Liver (tissue), 9 donors: ENCODE results near the gene HEATR5B. TPM values are rescaled to one million over a fixed set of nuclear protein-coding genes. Genes with fewer than 3 reads are reported as not detected.

ENCODE experiments used
- DNase-seq: peaks from one replicate; pipeline ENCODE4 v3.0.0-alpha.2; 2017; ENCODE audit warnings: low spot score
- H3K27ac ChIP-seq, 2 donors: one replicate each; pipeline ENCODE4 v1.7.0; 2013; ENCODE audit warnings: inconsistent platforms in 2 of 2, low read length in 2 of 2, control low read depth in 1 of 2, low read depth in 1 of 2, mild to moderate bottlenecking in 1 of 2
- H3K27me3 ChIP-seq, 4 donors: one replicate each; pipeline versions ENCODE4 v1.6.1 to v1.7.0; 2013; ENCODE audit warnings: low read length in 3 of 4, inconsistent platforms in 1 of 4, mild to moderate bottlenecking in 1 of 4, moderate library complexity in 1 of 4; ENCODE audit not compliant: control insufficient read depth in 4 of 4, insufficient read depth in 4 of 4
- H3K36me3 ChIP-seq, 4 donors: one replicate each; pipeline versions ENCODE4 v1.6.1 to v1.7.0; 2013; ENCODE audit warnings: low read length in 3 of 4, mild to moderate bottlenecking in 3 of 4, low read depth in 1 of 4, moderate library complexity in 1 of 4; ENCODE audit not compliant: control insufficient read depth in 4 of 4, insufficient read depth in 3 of 4
- H3K4me1 ChIP-seq, 4 donors: one replicate each; pipeline versions ENCODE4 v1.6.1 to v1.7.0; 2013; ENCODE audit warnings: low read length in 3 of 4, mild to moderate bottlenecking in 3 of 4, moderate library complexity in 1 of 4; ENCODE audit not compliant: control insufficient read depth in 4 of 4, insufficient read depth in 4 of 4
- H3K4me3 ChIP-seq, 3 donors: one replicate each; pipeline versions ENCODE4 v1.6.1 to v1.7.0; 2013; ENCODE audit warnings: low read length in 3 of 3, control low read depth in 1 of 3, low read depth in 1 of 3, mild to moderate bottlenecking in 1 of 3
- H3K9ac ChIP-seq, 2 donors: one replicate each; pipeline ENCODE4 v1.7.0; 2013; ENCODE audit warnings: low read length in 2 of 2, mild to moderate bottlenecking in 2 of 2, moderate library complexity in 2 of 2, control low read depth in 1 of 2, low read depth in 1 of 2
- H3K9me3 ChIP-seq, 4 donors: one replicate each; pipeline versions ENCODE4 v1.6.1 to v1.7.0; 2013; ENCODE audit warnings: low read length in 3 of 4; ENCODE audit not compliant: control insufficient read depth in 4 of 4
- ATF3 ChIP-seq: IDR thresholded peaks from 2 replicates; pipeline ENCODE4 v1.6.1; 2016; ENCODE audit warnings: antibody characterized with exemption
- CTCF ChIP-seq: fragments of 150-350 bp; IDR thresholded peaks from 2 replicates; pipeline ENCODE4 v1.5.1; 2017; ENCODE audit warnings: improper control_type of control experiment, low read depth, low read length; ENCODE audit not compliant: missing input control
- EGR1 ChIP-seq, 2 donors: IDR thresholded peaks; 2 replicates each; pipeline ENCODE4 v1.6.1; 2016 to 2018; ENCODE audit warnings: antibody characterized with exemption in 2 of 2, low read depth in 2 of 2
- FOXA1 ChIP-seq: IDR thresholded peaks from 2 replicates; pipeline ENCODE4 v1.6.1; 2016; ENCODE audit warnings: antibody characterized with exemption
- FOXA2 ChIP-seq: IDR thresholded peaks from 2 replicates; pipeline ENCODE4 v1.6.1; 2016; ENCODE audit warnings: antibody characterized with exemption
- GABPA ChIP-seq, 2 donors: IDR thresholded peaks in 1 of 2; conservative IDR thresholded peaks in 1 of 2; 2 replicates each; pipeline ENCODE4 v1.6.1; 2016; ENCODE audit warnings: antibody characterized with exemption in 2 of 2, mild to moderate bottlenecking in 1 of 2, moderate library complexity in 1 of 2
- HNF4A ChIP-seq, 2 donors: conservative IDR thresholded peaks; 2 replicates each; pipeline ENCODE4 v1.6.1; 2016; ENCODE audit warnings: antibody characterized with exemption in 2 of 2, mild to moderate bottlenecking in 2 of 2
- HNF4G ChIP-seq: IDR thresholded peaks from 2 replicates; pipeline ENCODE4 v1.6.1; 2016; ENCODE audit warnings: antibody characterized with exemption
- JUND ChIP-seq, 2 donors: IDR thresholded peaks; 2 replicates each; pipeline ENCODE4 v1.6.1; 2016; ENCODE audit warnings: antibody characterized with exemption in 2 of 2
- MAX ChIP-seq: IDR thresholded peaks from 2 replicates; pipeline ENCODE4 v1.6.1; 2016; ENCODE audit warnings: antibody characterized with exemption
- NR2F2 ChIP-seq: IDR thresholded peaks from 2 replicates; pipeline ENCODE4 v1.6.1; 2016; ENCODE audit warnings: antibody characterized with exemption
- RAD21 ChIP-seq, 2 donors: IDR thresholded peaks; 2 replicates each; pipeline ENCODE4 v1.6.1; 2016; ENCODE audit warnings: antibody characterized with exemption in 2 of 2, mild to moderate bottlenecking in 2 of 2
- REST ChIP-seq: IDR thresholded peaks from 2 replicates; pipeline ENCODE4 v1.6.1; 2016; ENCODE audit warnings: antibody characterized with exemption, mild to moderate bottlenecking
- RXRA ChIP-seq, 2 donors: IDR thresholded peaks; 2 replicates each; pipeline ENCODE4 v1.6.1; 2017 to 2018; ENCODE audit warnings: antibody characterized with exemption in 2 of 2, mild to moderate bottlenecking in 1 of 2
- SP1 ChIP-seq: IDR thresholded peaks from 2 replicates; pipeline ENCODE4 v1.6.1; 2018; ENCODE audit warnings: antibody characterized with exemption, mild to moderate bottlenecking
- TAF1 ChIP-seq: conservative IDR thresholded peaks from 2 replicates; pipeline ENCODE4 v1.6.1; 2016; ENCODE audit warnings: antibody characterized with exemption, mild to moderate bottlenecking
- YY1 ChIP-seq: IDR thresholded peaks from 2 replicates; pipeline ENCODE4 v1.6.1; 2016; ENCODE audit warnings: antibody characterized with exemption, mild to moderate bottlenecking
- ZBTB33 ChIP-seq: IDR thresholded peaks from 2 replicates; pipeline ENCODE4 v1.6.1; 2016; ENCODE audit warnings: antibody characterized with exemption
- WGBS: extraction: QIAGEN DNeasy Blood & Tissue Kit; methylation state at CpG from one replicate; pipeline ENCODE4 v1.1.7; 2013; 5-methylcytosine and 5-hydroxymethylcytosine counted together
- polyA plus RNA-seq, 2 donors: library from polyadenylated mRNA; stranded (reverse) in 1 of 2; unstranded in 1 of 2; fragments of 200-250 nt in 1 of 2; fragments of >200 nt in 1 of 2; fragmentation: Nextera tagmentation in 1 of 2; extraction: Ambion mirVana in 1 of 2; gene quantifications; one replicate each; pipeline versions ENCODE4 v1.2.1 to v1.2.3, GENCODE V29; 2013 to 2015
- total RNA-seq, 2 donors: library from RNA; depleted of rRNA; stranded (reverse); fragments of >200 nt; gene quantifications; one replicate each; pipeline ENCODE4 v1.2.3, GENCODE V29; 2014
- donor health status: healthy.
- donor health status: healthy.
- donor health status: healthy.
- donor health status: healthy.
- donor health status: healthy.

The HEATR5B gene
- total and polyA plus RNA-seq, 4 donors: 4.1 to 24.3 (median 11.6) TPM

- no peak for TF ChIP-seq ZBTB33
Measured at GRCh38 chr2:37060446-37060845, 23.7 kb downstream of the HEATR5B start (continued).

- no peak overlapping the region for H3K27ac ChIP-seq
- peaks cover 3 to 62% (median 55%) of the 10 kb centered on the region in 4 donors for H3K36me3 ChIP-seq
- no peak overlapping the region for H3K4me3 ChIP-seq
- WGBS: 89% methylated on average over 3 of the region's 3 CpGs
- no peaks in the 10 kb centered on the region for H3K9me3 ChIP-seq
- no peaks in the 10 kb centered on the region for H3K27me3 ChIP-seq
- no peaks in the 10 kb centered on the region for H3K4me1 ChIP-seq
- H3K9ac ChIP-seq: no peak overlapping the region
- no peak for DNase-seq
- no peak for TF ChIP-seq RXRA (IDR thresholded peaks at IDR 0.05)
- no peak for TF ChIP-seq SP1
- TF ChIP-seq HNF4G: no peak
- TF ChIP-seq ZBTB33: no peak
- no peak for TF ChIP-seq FOXA2
- TF ChIP-seq REST: no peak
- no peak for TF ChIP-seq CTCF
- TF ChIP-seq ATF3: no peak
- TF ChIP-seq NR2F2: no peak
- TF ChIP-seq MAX: no peak
- no peak for TF ChIP-seq FOXA1
- TF ChIP-seq GABPA (IDR thresholded peaks at IDR 0.05 in 1 of 2, conservative IDR thresholded peaks at IDR 0.05 in 1 of 2): no peak
- no peak for TF ChIP-seq EGR1 (IDR thresholded peaks at IDR 0.05; ENCODE audit: low read depth in 2 of 2)
- no peak for TF ChIP-seq JUND (IDR thresholded peaks at IDR 0.05)
- TF ChIP-seq RAD21 (IDR thresholded peaks at IDR 0.05): no peak
- TF ChIP-seq YY1: no peak
- no peak for TF ChIP-seq HNF4A (conservative IDR thresholded peaks at IDR 0.05)
- no peak for TF ChIP-seq TAF1
Measured at GRCh38 chr2:37059841-37060240, 24.3 kb downstream of the HEATR5B start.
